HCT116 (cell line): ENCODE data around the gene SLC30A7. TPM values are rescaled to one million over a fixed set of nuclear protein-coding genes. Genes with fewer than 3 reads are reported as not detected.

ENCODE experiments used
- ATAC-seq: fragments of 200-7000 bp; cut with Tn5 transposase; 2 replicates; pipeline ENCODE4 v1.9.1; 2020; ENCODE audit warnings: mild to moderate bottlenecking, moderate library complexity
- BruUV-seq: library from RNA; stranded (reverse); fragments of 400-500 nt; replicated peaks from 2 replicates; lab custom pipeline; 2021; lab: Mats Ljungman, UMichigan
- CTCF ChIA-PET: fragments of 300-600 bp; sonication (Branson Sonifier 250); formaldehyde crosslinking; loops from one replicate; lab custom pipeline; 2021; ENCODE audit warnings: antibody characterized with exemption; lab: Charles Lee
- POLR2A ChIA-PET: fragments of 300-600, 350-600 bp; sonication (Branson Sonifier 250); formaldehyde crosslinking; loops from one replicate; lab custom pipeline; 2021; ENCODE audit warnings: antibody characterized with exemption; lab: Charles Lee
- RAD21 ChIA-PET, 2 experiments: fragments of 300-600 bp; sonication (Branson Sonifier 250); formaldehyde crosslinking; loops; one replicate each; lab custom pipeline; 2023; ENCODE audit warnings: low total read pairs in 2 of 2; ENCODE audit not compliant: uncharacterized antibody in 2 of 2, unreplicated experiment in 2 of 2, low non-redundant PET in 1 of 2; lab: Charles Lee
- DNase-seq: peaks from one replicate; pipeline ENCODE4 v3.0.0-alpha.2; 2010; ENCODE audit warnings: low read depth, low spot score
- H2AFZ ChIP-seq: fragments of 200-600 bp; shearing (Covaris generic), sonication (generic); 2 replicates; pipeline ENCODE4 v1.6.1; 2017; ENCODE audit warnings: low read depth, mixed run types, mixed read lengths, antibody characterized with exemption, low read length; ENCODE audit not compliant: poor library complexity, severe bottlenecking
- H3K27ac ChIP-seq: 2 replicates; pipeline ENCODE4 v1.5.1; 2012; ENCODE audit warnings: low read depth, low read length
- H3K27me3 ChIP-seq: fragments of 200-600 bp; sonication (generic); 2 replicates; pipeline ENCODE4 v1.6.1; 2016; ENCODE audit warnings: mixed run types, low read length, mixed read lengths; ENCODE audit not compliant: insufficient read depth
- H3K36me3 ChIP-seq, 2 experiments: fragments of 200-500 bp in 1 of 2; fragments of 200-600 bp in 1 of 2; sonication (Bioruptor generic) in 1 of 2; sonication (generic) in 1 of 2; 2 replicates each; pipeline versions ENCODE4 v1.5.1 to v1.6.1; 2014 to 2016; ENCODE audit warnings: low read length in 2 of 2, inconsistent platforms in 1 of 2, mixed read lengths in 1 of 2, mixed run types in 1 of 2; ENCODE audit not compliant: insufficient read depth in 2 of 2, control insufficient read depth in 1 of 2
- H3K4me1 ChIP-seq, 2 experiments: fragments of 200-600 bp in 1 of 2; sonication (generic) in 1 of 2; 2 replicates each; pipeline versions ENCODE4 v1.5.1 to v1.6.1; 2012 to 2017; ENCODE audit warnings: low read length in 2 of 2, inconsistent platforms in 1 of 2, mild to moderate bottlenecking in 1 of 2, mixed read lengths in 1 of 2, mixed run types in 1 of 2, moderate library complexity in 1 of 2; ENCODE audit not compliant: insufficient read depth in 2 of 2, control insufficient read depth in 1 of 2
- H3K4me2 ChIP-seq: fragments of 200-600 bp; sonication (generic); 2 replicates; pipeline ENCODE4 v1.6.1; 2017; ENCODE audit warnings: mixed run types, low read length, mixed read lengths
- H3K4me3 ChIP-seq, 2 experiments: fragments of 200-600 bp in 1 of 2; sonication (generic) in 1 of 2; replicated peaks in 1 of 2; 2 replicates each; pipeline ENCODE4 v1.5.1; 2011 to 2016; ENCODE audit warnings: low read length in 2 of 2, control low read depth in 1 of 2, low read depth in 1 of 2, mild to moderate bottlenecking in 1 of 2, mixed read lengths in 1 of 2, mixed run types in 1 of 2
- H3K79me2 ChIP-seq: fragments of 200-600 bp; sonication (generic); 2 replicates; pipeline ENCODE4 v1.6.1; 2017; ENCODE audit warnings: mild to moderate bottlenecking, mixed run types, low read length, moderate library complexity, mixed read lengths; ENCODE audit not compliant: insufficient read depth
- H3K9ac ChIP-seq: fragments of 200-600 bp; sonication (generic); 2 replicates; pipeline ENCODE4 v1.6.1; 2016; ENCODE audit warnings: low read length, mixed read lengths
- H3K9me2 ChIP-seq: fragments of 200-600 bp; sonication (generic), shearing (Covaris generic); 2 replicates; pipeline ENCODE4 v1.6.1; 2017; ENCODE audit warnings: mixed run types, mild to moderate bottlenecking, moderate library complexity; ENCODE audit not compliant: insufficient read depth
- H3K9me3 ChIP-seq, 2 experiments: fragments of 200-500 bp in 1 of 2; fragments of 200-600 bp in 1 of 2; sonication (Bioruptor generic) in 1 of 2; sonication (generic) in 1 of 2; 2 replicates each; pipeline ENCODE4 v1.6.1; 2014 to 2017; ENCODE audit warnings: low read length in 2 of 2, mixed read lengths in 2 of 2, inconsistent platforms in 1 of 2, low read depth in 1 of 2, mild to moderate bottlenecking in 1 of 2, mixed run types in 1 of 2, moderate library complexity in 1 of 2; ENCODE audit not compliant: control insufficient read depth in 1 of 2, insufficient read depth in 1 of 2
- H4K20me1 ChIP-seq: fragments of 200-600 bp; sonication (generic), shearing (Covaris generic); 2 replicates; pipeline ENCODE4 v1.6.1; 2017; ENCODE audit warnings: mixed run types, mild to moderate bottlenecking, moderate library complexity; ENCODE audit not compliant: insufficient read depth
- CBX3 ChIP-seq: IDR thresholded peaks from 2 replicates; pipeline ENCODE4 v1.6.1; 2012; ENCODE audit warnings: low read depth
- CEBPB ChIP-seq: IDR thresholded peaks from 2 replicates; pipeline ENCODE4 v1.6.1; 2012; ENCODE audit warnings: low read depth
- SIN3A ChIP-seq: IDR thresholded peaks from 2 replicates; pipeline ENCODE4 v1.6.1; 2012; ENCODE audit warnings: low read depth
- YY1 ChIP-seq: IDR thresholded peaks from 2 replicates; pipeline ENCODE4 v1.6.1; 2011; ENCODE audit warnings: low read length, low read depth, moderate library complexity, mild to moderate bottlenecking; ENCODE audit not compliant: insufficient replicate concordance; ENCODE audit errors: extremely low read depth
- intact Hi-C: fragments of 100-400 bp; cut with micrococcal nuclease; formaldehyde crosslinking; loops from 2 replicates; pipeline ENCODE4 v1.10.0; 2022
- total RNA-seq: library from RNA; stranded (reverse); gene quantifications from one replicate; pipeline ENCODE4 v1.2.1, GENCODE V29; 2021; ENCODE audit not compliant: unreplicated experiment
- TF ChIP-seq, protein P1 (sequence below): IDR thresholded peaks from 2 replicates; pipeline ENCODE4 v1.6.1; 2012
- TF ChIP-seq, protein P2 (sequence below), 3 experiments: fragments of 200-600 bp in 1 of 3; sonication (generic) in 1 of 3; IDR thresholded peaks in 2 of 3; conservative IDR thresholded peaks in 1 of 3; 2 replicates each; pipeline ENCODE4 v1.5.1; 2012 to 2017; ENCODE audit warnings: low read depth in 2 of 3, low read length in 2 of 3, antibody characterized with exemption in 1 of 3, borderline replicate concordance in 1 of 3, control low read depth in 1 of 3, mild to moderate bottlenecking in 1 of 3, mixed read lengths in 1 of 3, mixed run types in 1 of 3, moderate library complexity in 1 of 3; ENCODE audit not compliant: insufficient read depth in 1 of 3
- TF ChIP-seq, protein P3 (sequence below): IDR thresholded peaks from 2 replicates; pipeline ENCODE4 v1.6.1; 2012
- TF ChIP-seq, protein P4 (sequence below): IDR thresholded peaks from 2 replicates; pipeline ENCODE4 v1.6.1; 2012; ENCODE audit warnings: low read depth

Gene SLC30A7
- total RNA-seq, 1 experiment from 2014 or later = 23.3 TPM

DNA sequence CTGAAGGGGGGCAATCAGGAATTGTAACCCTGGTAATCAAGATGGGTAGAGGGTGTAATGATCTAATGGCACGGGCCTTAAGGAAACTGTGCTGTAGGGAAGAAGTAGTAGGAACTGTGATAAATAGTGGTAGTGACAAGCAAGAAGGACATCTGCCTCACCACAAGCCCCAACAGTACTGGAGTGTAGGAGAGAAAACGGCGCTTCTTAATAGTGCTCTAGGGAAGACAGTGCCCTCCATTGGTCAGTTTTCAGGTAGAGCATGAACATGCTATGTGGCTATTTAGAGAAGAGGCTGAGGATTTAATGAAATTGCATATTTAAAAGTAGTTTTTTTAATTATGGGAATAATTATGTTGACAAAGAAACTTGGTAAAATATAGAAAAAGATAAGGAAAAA lies 32.2 kb downstream of the SLC30A7 start:
- Histone ChIP-seq H3K9me3 (no peaks in the 10 kb centered on the region), H3K27ac (no peak overlapping the region), H3K4me1 (no peaks in the 10 kb centered on the region), H3K79me2 (no peaks in the 10 kb centered on the region), H3K4me2 (no peak overlapping the region), H3K27me3 (no peaks in the 10 kb centered on the region), H3K9ac (no peak overlapping the region), H2AFZ (no peak overlapping the region), H3K4me3 (no peak overlapping the region), H3K36me3 (peaks cover 0 to 21% of the 10 kb centered on the region in 2 experiments; a peak in 2 of 4 replicates), H4K20me1 (no peaks in the 10 kb centered on the region), H3K9me2 (no peaks in the 10 kb centered on the region)
- intact Hi-C loops = no loop called here
- TF ChIP-seq, protein P1, sequence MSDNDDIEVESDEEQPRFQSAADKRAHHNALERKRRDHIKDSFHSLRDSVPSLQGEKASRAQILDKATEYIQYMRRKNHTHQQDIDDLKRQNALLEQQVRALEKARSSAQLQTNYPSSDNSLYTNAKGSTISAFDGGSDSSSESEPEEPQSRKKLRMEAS = no peak
- TF ChIP-seq SIN3A = no peak
- TF ChIP-seq, protein P2, sequence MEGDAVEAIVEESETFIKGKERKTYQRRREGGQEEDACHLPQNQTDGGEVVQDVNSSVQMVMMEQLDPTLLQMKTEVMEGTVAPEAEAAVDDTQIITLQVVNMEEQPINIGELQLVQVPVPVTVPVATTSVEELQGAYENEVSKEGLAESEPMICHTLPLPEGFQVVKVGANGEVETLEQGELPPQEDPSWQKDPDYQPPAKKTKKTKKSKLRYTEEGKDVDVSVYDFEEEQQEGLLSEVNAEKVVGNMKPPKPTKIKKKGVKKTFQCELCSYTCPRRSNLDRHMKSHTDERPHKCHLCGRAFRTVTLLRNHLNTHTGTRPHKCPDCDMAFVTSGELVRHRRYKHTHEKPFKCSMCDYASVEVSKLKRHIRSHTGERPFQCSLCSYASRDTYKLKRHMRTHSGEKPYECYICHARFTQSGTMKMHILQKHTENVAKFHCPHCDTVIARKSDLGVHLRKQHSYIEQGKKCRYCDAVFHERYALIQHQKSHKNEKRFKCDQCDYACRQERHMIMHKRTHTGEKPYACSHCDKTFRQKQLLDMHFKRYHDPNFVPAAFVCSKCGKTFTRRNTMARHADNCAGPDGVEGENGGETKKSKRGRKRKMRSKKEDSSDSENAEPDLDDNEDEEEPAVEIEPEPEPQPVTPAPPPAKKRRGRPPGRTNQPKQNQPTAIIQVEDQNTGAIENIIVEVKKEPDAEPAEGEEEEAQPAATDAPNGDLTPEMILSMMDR (IDR thresholded peaks at IDR 0.05 in 2 of 3, conservative IDR thresholded peaks at IDR 0.05 in 1 of 3; ENCODE audit: borderline replicate concordance in 1 of 3, insufficient read depth in 1 of 3, low read depth in 2 of 3, low read length in 2 of 3) = peak; percentile 5 to 27 (median 13); a peak in 1 of 6 replicates
- TF ChIP-seq YY1 = no peak
- no peak for TF ChIP-seq CEBPB
- TF ChIP-seq, protein P3, sequence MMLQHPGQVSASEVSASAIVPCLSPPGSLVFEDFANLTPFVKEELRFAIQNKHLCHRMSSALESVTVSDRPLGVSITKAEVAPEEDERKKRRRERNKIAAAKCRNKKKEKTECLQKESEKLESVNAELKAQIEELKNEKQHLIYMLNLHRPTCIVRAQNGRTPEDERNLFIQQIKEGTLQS = no peak
- no peak for TF ChIP-seq CBX3
- TF ChIP-seq, protein P4, sequence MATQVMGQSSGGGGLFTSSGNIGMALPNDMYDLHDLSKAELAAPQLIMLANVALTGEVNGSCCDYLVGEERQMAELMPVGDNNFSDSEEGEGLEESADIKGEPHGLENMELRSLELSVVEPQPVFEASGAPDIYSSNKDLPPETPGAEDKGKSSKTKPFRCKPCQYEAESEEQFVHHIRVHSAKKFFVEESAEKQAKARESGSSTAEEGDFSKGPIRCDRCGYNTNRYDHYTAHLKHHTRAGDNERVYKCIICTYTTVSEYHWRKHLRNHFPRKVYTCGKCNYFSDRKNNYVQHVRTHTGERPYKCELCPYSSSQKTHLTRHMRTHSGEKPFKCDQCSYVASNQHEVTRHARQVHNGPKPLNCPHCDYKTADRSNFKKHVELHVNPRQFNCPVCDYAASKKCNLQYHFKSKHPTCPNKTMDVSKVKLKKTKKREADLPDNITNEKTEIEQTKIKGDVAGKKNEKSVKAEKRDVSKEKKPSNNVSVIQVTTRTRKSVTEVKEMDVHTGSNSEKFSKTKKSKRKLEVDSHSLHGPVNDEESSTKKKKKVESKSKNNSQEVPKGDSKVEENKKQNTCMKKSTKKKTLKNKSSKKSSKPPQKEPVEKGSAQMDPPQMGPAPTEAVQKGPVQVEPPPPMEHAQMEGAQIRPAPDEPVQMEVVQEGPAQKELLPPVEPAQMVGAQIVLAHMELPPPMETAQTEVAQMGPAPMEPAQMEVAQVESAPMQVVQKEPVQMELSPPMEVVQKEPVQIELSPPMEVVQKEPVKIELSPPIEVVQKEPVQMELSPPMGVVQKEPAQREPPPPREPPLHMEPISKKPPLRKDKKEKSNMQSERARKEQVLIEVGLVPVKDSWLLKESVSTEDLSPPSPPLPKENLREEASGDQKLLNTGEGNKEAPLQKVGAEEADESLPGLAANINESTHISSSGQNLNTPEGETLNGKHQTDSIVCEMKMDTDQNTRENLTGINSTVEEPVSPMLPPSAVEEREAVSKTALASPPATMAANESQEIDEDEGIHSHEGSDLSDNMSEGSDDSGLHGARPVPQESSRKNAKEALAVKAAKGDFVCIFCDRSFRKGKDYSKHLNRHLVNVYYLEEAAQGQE = no peak
- no TSS peak for BruUV-seq
- ATAC-seq (peak; percentile 72), DNase-seq (no peak)
- POLR2A ChIA-PET = no interaction called here
- CTCF ChIA-PET = no interaction called here
- RAD21 ChIA-PET = no interaction called here
